LoVo (cell line): ENCODE measurements around the gene DGKI.
A peak's percentile ranks its signal among the peaks of the same experiment; 100 is the strongest.

ENCODE experiments used
- DNase-seq: peaks from one replicate; pipeline ENCODE4 v3.0.0-alpha.2; 2016; ENCODE audit warnings: low spot score

Gene DGKI

DNA sequence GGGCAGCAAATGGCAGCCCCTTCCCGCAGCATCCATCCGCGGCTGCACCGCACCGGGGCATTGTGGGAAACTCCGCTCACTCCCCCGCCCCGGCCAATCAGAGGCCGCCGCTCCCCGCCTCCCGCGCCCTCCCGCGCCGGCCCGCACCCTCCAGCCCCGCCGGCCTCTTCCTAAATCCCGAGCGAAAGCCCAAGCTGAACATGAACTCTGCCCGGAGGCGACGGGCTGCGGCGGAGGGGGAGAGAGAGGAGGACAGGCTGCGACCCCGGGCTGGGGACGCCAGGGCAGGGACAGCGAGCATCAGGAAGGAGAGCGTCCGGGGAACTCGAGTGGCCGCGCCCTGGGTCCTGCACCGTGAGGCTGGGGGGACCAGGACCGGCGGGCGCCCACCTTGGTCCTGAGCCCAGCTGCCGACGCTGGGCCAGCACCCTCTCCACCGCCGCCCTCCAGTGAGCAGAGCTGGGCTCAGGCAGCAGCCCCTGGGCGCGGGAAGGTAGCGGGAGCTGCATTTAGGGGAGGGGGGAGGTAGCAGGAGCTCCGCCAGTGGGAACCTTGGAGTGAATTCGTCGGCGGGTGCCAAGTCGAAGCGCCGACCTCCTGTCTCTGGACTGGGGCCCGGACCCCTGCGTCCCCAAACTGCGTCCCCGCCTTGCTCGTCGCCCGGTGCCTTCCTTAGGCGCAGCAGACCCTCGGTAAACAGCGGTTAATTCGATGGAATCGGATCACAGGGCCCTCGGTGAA is at the start of gene DGKI:
DGKI (minus strand) TSS at position 148 of the 741 bp plus-strand sequence.
- no peak for DNase-seq

DNA sequence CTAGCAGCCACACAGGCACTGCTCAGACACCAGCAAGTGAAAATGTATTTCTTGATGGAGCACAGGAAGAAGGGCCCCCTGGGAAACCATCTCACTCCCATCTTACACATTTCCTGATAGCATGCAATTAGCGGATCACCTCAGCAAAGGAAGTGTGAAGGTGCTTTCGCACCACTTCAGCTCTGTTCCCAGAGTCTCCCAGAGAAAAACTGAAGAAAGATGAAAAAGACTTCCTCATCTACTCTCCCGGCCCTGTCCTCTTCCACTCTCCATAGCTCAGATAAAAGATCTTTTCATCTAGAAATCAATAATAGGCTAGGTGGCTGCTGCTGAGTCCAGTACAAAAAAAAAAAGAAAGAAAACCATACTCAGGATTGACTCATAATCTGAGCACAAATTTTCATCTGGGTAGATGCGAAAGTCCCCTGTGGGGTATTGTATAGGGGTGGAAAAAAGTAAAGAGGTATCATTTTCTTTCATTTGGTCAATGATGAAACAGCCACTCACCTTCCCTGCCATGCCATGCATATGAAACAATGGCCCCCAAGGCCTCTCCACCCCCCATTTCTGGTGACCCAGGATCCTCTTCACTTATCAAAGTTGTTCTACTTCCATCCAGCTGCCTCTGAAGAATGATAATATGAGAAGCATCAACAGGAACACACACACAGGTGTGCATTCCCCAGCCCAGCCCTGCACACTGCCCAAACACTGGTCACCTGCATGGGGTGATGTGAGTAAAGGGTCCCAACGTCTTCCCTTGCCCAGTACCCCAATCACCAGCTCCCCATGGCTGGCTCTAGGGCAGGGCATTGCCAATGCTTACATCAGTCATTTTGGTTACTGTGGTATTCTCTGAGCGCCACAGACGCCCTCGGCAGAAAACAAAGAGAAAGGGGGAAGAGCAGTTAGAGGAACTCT is 48.8 kb upstream of the DGKI start:
- no peak for DNase-seq

DNA sequence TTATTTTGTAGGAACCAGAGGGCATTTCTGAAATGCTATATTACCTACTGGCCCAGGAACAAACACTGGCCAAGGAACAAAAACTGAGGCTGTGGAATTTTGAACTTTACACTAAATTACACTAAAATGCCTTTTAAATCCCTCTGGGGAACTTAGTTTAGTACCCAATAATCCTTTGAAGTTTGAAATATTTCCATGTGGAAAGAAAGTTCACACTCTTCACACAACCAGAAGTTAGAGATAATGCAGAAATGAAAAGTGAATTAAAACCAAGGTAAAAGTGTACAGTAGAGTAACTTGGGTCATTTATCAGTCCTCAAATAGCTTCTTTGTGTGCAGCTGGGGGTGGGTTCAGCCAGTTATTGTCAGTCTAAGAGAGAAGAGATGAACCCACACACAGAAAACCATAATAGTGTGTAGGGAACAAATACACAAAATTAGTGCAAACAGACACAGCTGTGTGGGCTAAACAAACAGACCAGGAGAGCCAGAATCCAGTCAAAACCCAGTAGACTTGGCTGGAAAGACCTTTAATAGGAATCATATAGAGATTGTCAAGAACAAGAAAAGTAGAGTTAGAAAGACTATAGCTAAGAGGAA is 46.5 kb upstream of the DGKI start:
- DNase-seq: no peak

DNA sequence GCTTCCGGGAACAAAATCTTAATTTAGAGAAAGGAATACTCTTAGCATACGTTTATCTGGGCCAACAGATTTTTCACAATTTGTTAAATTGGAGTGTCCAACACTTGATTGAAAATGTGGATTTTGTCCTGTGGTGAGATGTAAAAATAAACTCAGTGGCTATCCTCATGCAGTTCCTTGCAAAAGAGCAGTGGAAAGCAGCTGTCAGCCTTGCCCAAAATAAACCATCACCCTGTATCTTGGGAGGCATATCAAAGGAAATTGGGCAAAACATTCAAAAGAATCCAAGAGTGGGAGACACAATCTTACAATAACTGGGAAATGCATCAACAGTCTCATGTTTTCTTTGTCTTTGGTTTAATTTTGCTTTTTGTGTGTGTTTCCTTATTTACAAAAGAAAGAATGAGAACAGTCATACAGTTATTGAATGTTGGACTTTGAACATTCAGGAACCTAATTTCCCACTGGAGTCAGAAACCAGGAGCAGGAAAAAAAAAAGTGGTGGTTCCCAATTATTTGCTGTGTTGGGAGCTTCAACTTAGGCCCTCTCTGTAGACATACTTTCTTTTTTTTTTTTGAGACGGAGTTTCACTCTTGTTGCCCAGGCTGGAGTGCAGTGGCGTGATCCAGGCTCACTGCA is 44.4 kb upstream of the DGKI start:
- DNase-seq: no peak

DNA sequence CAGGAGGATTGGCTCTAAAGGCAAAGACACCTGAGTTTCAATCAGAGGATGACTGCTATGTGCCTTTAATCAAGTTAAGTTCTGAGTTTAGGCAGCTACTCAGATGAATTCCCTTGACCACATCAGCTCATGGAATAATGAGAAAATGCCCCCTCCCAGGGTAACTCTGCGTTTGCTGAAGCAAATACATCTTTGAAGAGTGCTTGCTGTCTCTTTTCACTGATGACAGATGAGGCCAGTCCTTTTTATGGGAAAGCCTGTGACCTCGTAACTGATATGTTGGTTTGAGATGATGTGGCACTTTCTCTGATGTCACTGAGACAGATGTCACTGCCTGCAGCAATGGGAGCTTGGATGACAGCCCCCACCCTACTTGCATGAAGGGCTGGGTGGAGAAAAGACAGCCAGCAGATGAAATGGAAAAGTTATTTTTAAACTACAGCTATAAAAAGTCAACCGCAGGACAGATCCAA is 43.7 kb upstream of the DGKI start:
- no peak for DNase-seq

- DNase-seq: no peak
Measured at GRCh38 chr7:137888241-137888640, 41.5 kb upstream of the DGKI start.

DNA sequence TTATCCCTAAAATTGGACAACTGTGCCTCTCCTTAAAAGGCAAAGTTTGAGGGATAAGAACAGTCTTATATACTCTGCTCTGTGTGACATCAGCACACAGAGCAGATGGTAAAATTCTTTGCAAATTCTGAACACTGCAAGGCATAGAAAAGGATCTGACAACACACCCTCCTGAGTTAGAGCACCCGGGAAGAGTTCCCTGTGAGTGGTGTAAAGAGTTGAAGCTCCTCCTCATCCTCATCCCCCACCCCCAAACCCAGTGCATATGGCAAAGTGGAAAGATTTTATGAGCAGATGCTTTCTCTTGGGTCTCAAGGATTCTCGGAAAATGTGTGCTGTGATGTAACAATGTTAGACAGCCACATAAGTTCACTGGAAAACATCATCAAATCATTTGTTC is 40.0 kb upstream of the DGKI start:
- DNase-seq: no peak

- no peak for DNase-seq
Measured at GRCh38 chr7:137886281-137886680, 39.5 kb upstream of the DGKI start.

DNA sequence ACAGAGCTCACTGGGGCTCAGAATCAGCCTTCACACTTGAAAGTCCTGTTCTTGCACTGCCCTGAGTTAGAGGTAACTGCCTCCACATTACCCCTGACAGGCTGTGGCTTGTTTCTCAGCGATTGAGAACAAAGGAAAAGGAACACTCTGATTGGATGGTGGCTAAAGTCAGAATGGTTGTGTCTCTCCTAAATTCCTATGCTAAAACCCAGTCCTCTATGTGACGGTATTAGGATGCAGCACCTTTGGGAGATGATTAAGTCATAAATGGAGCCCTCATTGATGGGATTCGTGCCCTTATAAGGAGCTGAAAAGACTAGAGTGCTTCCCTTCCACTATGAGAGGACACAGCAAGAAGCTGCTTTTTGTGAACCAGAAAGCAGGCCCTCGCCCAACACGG is 38.9 kb upstream of the DGKI start:
- no peak for DNase-seq

- no peak for DNase-seq
Measured at GRCh38 chr7:137882806-137883205, 36.0 kb upstream of the DGKI start.

- DNase-seq: peak; percentile 34
Measured at GRCh38 chr7:137882261-137882668, 35.5 kb upstream of the DGKI start.

- DNase-seq: no peak
Measured at GRCh38 chr7:137881607-137882260, 35.0 kb upstream of the DGKI start.

DNA sequence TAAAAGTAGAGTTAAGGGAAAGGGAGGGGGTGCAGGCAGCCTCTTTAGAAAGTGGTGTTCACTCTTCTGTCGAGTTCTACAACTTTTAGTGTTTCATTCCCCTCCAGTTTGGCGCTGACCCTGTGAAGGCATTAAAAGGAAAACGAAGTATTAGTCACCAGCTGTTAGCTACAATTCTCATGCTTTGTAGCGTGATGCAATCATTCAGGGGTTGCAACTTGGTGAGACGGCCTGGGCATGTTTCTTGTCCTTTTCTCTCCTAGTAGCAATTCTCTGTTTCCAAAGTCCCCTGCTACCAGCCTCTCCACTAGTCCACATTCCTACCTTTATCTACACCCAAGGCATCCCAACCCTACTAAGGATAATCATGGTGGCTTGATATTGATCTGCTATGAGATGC is 33.7 kb upstream of the DGKI start:
- no peak for DNase-seq

DNA sequence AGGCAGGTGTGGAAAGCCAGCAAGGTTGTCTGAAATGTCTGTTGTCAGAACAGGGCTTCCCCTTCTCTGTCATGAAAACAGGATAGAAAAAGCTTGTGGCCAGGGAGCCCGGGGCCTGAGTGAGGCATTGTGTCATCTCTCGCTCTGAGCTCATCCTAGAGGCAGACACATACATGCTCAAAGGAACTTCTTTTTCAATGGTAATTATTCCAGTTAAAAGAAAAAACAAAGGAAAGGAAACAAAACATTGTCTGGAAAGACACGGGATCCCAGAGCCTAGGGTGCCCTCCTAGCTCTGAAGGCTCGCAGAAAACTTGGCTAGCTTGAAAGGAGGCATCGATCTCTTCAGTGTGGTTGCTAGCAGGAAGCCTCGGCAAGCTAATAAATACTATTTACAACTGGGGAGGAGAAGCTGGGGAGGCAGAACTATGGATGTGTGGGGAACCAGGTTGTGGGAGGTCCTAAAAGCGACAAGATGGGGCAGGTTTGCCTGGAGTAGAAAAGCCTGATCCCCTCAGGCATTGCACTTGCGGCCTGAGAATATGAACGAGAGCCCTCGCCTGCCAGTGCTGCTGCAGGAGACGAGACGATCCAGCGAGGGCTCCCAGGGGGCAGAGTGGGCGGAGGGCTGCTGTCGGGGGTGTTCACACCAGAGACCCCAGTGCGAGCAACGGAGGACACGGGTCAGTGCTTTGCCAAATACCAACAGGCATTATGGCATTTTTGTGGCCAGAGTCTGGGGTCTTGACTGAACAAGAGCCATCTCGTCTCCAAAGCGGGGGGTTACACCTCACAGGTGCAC is 32.8 kb upstream of the DGKI start:
- no peak for DNase-seq

- no peak for DNase-seq
Measured at GRCh38 chr7:137878333-137878961, 31.7 kb upstream of the DGKI start.

DNA sequence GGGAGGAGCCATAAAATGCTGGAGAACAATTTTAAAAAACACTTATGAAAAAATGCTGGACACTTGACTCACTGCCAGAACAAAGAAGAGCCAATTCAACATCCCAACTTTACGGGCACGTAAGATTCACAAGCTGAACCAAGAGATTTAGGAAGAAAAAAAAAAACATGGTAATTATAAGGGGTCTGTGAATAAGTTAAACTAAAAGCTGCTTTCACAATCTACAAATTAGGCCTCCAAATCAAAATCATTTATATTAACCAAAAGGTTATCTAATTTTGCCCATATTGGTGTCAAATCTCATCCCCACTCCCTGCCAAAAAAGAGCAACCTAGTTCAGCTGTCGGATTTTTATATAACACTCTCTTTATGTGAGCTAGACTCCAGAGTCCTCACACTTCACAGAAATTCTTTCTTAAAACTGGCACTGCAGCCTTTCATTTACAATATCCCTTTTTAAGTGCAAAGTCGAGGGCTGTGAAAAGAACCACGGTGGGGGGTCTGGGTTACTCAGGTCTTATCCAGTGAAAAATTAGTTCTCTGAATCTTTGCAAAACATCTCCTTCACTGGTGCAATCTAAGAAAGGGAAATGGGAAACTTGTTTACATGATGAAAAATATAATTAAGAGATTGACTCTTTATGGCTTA is 30.4 kb upstream of the DGKI start:
- no peak for DNase-seq

GRCh38 chr7:137875746-137876145 is 29.0 kb upstream of the DGKI start:
- DNase-seq: no peak

GRCh38 chr7:137873979-137874777 is 27.4 kb upstream of the DGKI start:
- DNase-seq: no peak

DNA sequence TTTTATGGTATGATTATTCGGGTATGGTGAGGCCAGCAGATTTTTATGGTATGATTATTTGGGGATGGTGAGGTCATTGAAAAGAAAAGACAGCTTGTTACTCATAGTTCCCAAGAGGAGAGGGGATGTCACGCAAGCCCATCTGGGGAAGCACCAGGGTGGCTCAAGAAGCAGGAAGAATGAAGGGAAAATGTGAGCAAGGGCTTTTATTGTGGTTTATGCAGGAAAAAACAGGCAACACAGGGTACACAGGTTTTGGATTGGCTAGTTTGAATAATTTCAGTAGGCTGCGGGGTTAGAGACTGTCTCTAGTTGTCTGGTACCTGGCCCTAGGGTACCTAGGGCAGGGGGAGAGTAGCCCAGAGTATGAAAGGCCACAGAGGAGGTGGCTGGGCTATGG is 26.8 kb upstream of the DGKI start:
- DNase-seq: no peak
